HFFc6 (cell line): Measurements from ENCODE around the gene HSPA13. TPM values are rescaled to one million over a fixed set of nuclear protein-coding genes. Genes with fewer than 3 reads are reported as not detected.

Experiments
- DNase-seq: peaks from one replicate; pipeline ENCODE4 v3.0.0-alpha.2; 2018
- H3K27ac Mint-ChIP-seq: 2 replicates; pipeline ENCODE4 v1.8.0; 2020; ENCODE audit warnings: mild to moderate bottlenecking, mixed read lengths
- H3K27me3 Mint-ChIP-seq: 2 replicates; pipeline ENCODE4 v1.8.0; 2021; ENCODE audit warnings: mild to moderate bottlenecking, moderate library complexity, mixed read lengths; ENCODE audit not compliant: insufficient read depth
- H3K36me3 Mint-ChIP-seq: 2 replicates; pipeline ENCODE4 v1.8.0; 2021; ENCODE audit warnings: low read depth, mixed read lengths
- H3K4me1 Mint-ChIP-seq: 2 replicates; pipeline ENCODE4 v1.8.0; 2020; ENCODE audit warnings: low read depth, mixed read lengths
- H3K4me3 Mint-ChIP-seq: 2 replicates; pipeline ENCODE4 v1.8.0; 2020; ENCODE audit warnings: mild to moderate bottlenecking, moderate library complexity, mixed read lengths
- H3K9me3 Mint-ChIP-seq: 2 replicates; pipeline ENCODE4 v1.8.0; 2020; ENCODE audit warnings: mild to moderate bottlenecking, mixed read lengths
- long read RNA-seq: library from polyadenylated mRNA; unstranded; transcript quantifications from one replicate; pipeline ENCODE4 v2.0.0, GENCODE V29; 2019
- total RNA-seq, 6 experiments: library from RNA; stranded (reverse); fragmentation: NEBNext Ultra II Directional; extraction: Animal tissue kit (Norgen Biotek cat#: 25700); gene quantifications; 2 replicates in 1 of 6; 3 replicates in 5 of 6; pipeline ENCODE4 v1.2.3, GENCODE V29; 2021
- TF ChIP-seq, protein P1 (sequence below): fragments of 200-600 bp; sonication (generic); IDR thresholded peaks from 2 replicates; pipeline ENCODE4 v1.5.0; 2021; ENCODE audit warnings: antibody characterized with exemption, mild to moderate bottlenecking

Gene HSPA13, protein sequence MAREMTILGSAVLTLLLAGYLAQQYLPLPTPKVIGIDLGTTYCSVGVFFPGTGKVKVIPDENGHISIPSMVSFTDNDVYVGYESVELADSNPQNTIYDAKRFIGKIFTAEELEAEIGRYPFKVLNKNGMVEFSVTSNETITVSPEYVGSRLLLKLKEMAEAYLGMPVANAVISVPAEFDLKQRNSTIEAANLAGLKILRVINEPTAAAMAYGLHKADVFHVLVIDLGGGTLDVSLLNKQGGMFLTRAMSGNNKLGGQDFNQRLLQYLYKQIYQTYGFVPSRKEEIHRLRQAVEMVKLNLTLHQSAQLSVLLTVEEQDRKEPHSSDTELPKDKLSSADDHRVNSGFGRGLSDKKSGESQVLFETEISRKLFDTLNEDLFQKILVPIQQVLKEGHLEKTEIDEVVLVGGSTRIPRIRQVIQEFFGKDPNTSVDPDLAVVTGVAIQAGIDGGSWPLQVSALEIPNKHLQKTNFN
- total RNA-seq, result 10 to 100 TPM; 41.7 to 53.1 (median 48.0) TPM
- long read RNA-seq, transcript HSPA13-201 (5 exons, 3,986 nt), result major isoform, 32 of 47 reads
- long read RNA-seq, partial matches to known transcripts, result 5 of 47 reads
- long read RNA-seq, other reads (novel, unspliced or antisense), result 10 of 47 reads

DNA sequence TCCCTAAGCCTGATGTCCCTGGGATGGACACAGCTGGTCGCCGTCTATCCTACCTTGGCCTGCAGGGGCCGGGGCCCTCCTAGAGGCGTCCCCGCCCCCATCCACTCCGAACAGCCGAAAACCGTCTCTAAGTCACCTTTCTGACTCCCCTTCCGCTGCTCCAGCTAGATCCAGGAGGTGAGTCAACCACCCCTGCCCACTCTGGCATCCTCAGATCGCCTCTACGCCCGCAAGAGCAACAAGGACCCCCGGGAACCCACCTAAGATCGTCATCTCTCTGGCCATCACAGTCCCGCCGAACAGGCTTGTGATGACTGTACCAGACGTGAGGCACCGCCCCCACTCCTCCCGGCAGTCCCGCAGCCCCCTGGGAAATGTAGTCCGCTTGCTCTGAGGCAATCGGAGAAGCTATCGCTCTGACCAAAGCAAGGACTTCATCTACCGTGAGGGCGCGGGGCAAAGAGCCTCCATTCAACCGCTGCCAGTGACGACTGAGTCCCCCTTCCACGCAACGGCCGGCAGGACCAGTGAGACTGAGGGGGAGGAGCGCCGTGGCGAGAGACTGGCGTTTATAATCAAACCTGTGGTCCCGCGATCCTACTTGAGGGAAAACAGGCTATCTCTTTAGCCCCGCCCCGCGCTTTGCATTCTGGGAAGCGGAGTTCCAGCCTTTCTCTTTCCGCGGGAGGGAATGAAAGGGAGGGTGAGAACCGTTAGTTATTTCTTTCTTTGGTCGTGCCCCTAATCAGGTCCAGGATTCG lies at the start of gene HSPA13:
Gene HSPA13 (minus strand): TSS at position 312 of the 761 bp plus-strand sequence. CDS start 27 bp downstream, at position 285.
- H3K4me1 Mint-ChIP-seq, result peaks cover 41% of the 10 kb centered on the region
- peak within 1 kb of the TSS; percentile 100 for H3K4me3 Mint-ChIP-seq
- peaks cover 4% of the 10 kb centered on the region; the same call in 1 of the 2 replicates for H3K36me3 Mint-ChIP-seq
- H3K27ac Mint-ChIP-seq, result peak within 1 kb of the TSS; percentile 98
- TF ChIP-seq, protein P1, sequence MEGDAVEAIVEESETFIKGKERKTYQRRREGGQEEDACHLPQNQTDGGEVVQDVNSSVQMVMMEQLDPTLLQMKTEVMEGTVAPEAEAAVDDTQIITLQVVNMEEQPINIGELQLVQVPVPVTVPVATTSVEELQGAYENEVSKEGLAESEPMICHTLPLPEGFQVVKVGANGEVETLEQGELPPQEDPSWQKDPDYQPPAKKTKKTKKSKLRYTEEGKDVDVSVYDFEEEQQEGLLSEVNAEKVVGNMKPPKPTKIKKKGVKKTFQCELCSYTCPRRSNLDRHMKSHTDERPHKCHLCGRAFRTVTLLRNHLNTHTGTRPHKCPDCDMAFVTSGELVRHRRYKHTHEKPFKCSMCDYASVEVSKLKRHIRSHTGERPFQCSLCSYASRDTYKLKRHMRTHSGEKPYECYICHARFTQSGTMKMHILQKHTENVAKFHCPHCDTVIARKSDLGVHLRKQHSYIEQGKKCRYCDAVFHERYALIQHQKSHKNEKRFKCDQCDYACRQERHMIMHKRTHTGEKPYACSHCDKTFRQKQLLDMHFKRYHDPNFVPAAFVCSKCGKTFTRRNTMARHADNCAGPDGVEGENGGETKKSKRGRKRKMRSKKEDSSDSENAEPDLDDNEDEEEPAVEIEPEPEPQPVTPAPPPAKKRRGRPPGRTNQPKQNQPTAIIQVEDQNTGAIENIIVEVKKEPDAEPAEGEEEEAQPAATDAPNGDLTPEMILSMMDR, result no peak
- no peaks in the 10 kb centered on the region for H3K27me3 Mint-ChIP-seq
- no peaks in the 10 kb centered on the region for H3K9me3 Mint-ChIP-seq
- peak; percentile 100 for DNase-seq

DNA sequence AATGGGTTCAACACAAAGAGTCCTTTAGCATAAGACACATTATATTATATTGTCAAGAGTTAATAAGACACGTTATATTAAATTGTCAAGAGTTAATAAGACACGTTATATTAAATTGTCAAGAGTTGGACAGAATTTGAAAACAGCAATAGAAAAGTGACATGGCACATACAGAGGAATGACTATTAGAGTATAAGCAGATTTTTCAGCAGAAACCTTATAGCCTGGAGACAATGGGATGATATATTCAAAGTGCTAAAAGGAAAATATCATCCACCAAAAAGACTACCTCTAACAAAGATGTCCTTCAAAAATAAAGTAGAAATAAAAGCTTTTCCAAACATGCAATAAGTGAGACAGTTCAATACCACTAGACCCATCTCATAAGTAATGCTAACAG lies 36.0 kb upstream of the HSPA13 start:
- Mint-ChIP-seq H3K27me3 (peaks cover 2% of the 10 kb centered on the region), H3K4me3 (no peak overlapping the region), H3K27ac (no peak overlapping the region), H3K36me3 (no peaks in the 10 kb centered on the region), H3K9me3 (peaks cover 20% of the 10 kb centered on the region), H3K4me1 (no peaks in the 10 kb centered on the region)
- DNase-seq, result no peak
- TF ChIP-seq, protein P1, result no peak

DNA sequence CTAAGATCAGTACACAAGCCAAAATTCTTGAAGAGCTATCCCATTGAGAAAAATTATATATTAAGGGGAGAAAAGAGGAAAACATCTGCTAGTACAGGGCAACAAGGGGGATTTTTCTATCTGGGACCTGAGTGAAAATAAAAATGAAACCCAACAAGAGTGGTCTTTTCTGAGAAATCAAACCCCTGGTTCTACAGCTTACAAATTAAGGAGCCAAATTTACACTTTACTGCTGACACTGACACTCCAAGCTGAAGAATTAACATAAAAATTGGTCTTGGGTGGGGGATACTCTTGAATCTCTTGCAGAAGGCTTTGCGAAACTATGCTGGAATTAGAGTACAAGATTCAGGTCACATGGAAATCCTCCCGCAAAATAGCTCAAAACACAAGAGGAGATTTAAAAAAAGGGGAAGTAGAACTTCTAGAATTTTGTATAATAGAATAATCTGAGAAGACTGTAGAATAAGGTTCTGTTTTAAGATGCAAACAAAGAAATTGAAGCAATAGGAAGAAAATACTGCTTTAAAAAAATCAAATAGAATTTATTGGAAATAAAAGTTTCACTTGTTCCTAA lies 32.1 kb upstream of the HSPA13 start:
- no peaks in the 10 kb centered on the region for H3K36me3 Mint-ChIP-seq
- H3K27me3 Mint-ChIP-seq, result peaks cover 2% of the 10 kb centered on the region
- H3K4me3 Mint-ChIP-seq, result no peak overlapping the region

DNA sequence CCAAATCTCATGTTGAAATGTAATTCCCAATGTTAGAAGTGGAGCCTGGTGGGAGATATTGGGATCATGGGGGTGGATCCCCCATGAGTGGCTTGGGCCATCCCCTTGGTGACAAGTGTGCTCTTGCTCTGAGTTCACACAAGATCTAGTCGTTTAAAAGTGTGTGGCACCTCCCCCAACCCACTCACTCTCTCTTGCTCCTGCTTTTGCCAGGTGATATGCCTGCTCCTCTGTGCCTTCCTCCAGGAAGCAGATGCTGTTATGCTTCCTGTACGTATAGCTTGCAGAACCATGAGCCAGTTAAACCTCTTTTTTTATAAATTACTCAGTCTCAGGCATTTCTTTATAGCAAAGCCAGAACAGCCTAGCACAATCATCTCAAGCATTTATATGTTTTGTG lies 23.0 kb upstream of the HSPA13 start:
- no peak for DNase-seq
- Mint-ChIP-seq H3K36me3 (no peaks in the 10 kb centered on the region), H3K9me3 (no peaks in the 10 kb centered on the region), H3K27ac (no peak overlapping the region), H3K4me1 (no peaks in the 10 kb centered on the region), H3K27me3 (no peaks in the 10 kb centered on the region), H3K4me3 (no peak overlapping the region)
- TF ChIP-seq, protein P1, result no peak

More for the DNA sequence above, 32.1 kb upstream of the HSPA13 start:
- Mint-ChIP-seq H3K9me3 (peaks cover 20% of the 10 kb centered on the region), H3K4me1 (no peaks in the 10 kb centered on the region), H3K27ac (no peak overlapping the region)
- DNase-seq, result no peak
- TF ChIP-seq, protein P1, result no peak

DNA sequence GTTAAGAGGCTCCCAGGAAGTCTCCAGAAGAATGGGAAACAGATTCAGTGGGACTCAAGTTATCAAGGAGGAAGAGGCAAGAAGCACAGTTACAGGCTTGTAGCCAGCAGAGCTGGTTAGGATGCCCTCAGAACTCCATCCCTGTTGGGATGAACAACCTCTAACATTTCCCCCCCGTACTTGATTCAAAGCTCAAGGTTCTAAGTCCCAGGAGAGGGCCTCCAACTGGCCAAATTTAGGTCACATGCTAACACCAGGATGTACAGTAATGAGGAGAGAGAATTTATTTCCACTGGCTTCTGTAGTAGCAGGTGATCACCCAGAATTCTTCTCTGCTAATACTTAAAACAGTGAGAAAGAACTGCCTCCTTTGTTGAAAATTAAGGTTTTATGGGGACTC lies 22.3 kb upstream of the HSPA13 start:
- Mint-ChIP-seq H3K4me1 (no peaks in the 10 kb centered on the region), H3K27ac (no peak overlapping the region), H3K36me3 (no peaks in the 10 kb centered on the region), H3K27me3 (no peaks in the 10 kb centered on the region), H3K4me3 (no peak overlapping the region), H3K9me3 (no peaks in the 10 kb centered on the region)
- TF ChIP-seq, protein P1, result no peak
- no peak for DNase-seq
